ENCODE measurements around the gene SHB. TPM values are rescaled to one million over a fixed set of nuclear protein-coding genes. Genes with fewer than 3 reads are reported as not detected.
A peak's percentile ranks its signal among the peaks of the same experiment; 100 is the strongest.

The SHB gene
- total RNA-seq, 2 donors from 2014 or later, result 25.2 to 29.3 TPM

GRCh38 chr9:37976714-37977477, 92.1 kb downstream of the SHB start:
- Histone ChIP-seq H3K4me1 (peaks cover 31% of the 10 kb centered on the region), H3K36me3 (replicated peaks in 1 of 2; ENCODE audit: insufficient read depth in 1 of 2, low read depth in 2 of 2) (peaks cover 0 to 2% of the 10 kb centered on the region in 2 donors), H3K9me3 (no peaks in the 10 kb centered on the region), H3K27me3 (no peaks in the 10 kb centered on the region), H3K27ac (peak overlapping the region; percentile 2 to 62 (median 54)), H3K4me3 (no peak overlapping the region)
- intact Hi-C loops (cut with DNase I), result no loop called here
- ATAC-seq, result peak; percentile 86
- 43 to 45% methylated on average over 8 of the region's 8 CpGs for WGBS, 2 donors
- TF ChIP-seq POLR2A (IDR thresholded peaks at IDR 0.05) (no peak), CTCF (IDR thresholded peaks at IDR 0.05) (no peak)
- DNase-seq, result peak; percentile 51 to 74 (median 66)

GRCh38 chr9:37975639-37976038, 93.4 kb downstream of the SHB start:
- Histone ChIP-seq H3K27ac (no peak overlapping the region), H3K4me3 (no peak overlapping the region), H3K9me3 (no peaks in the 10 kb centered on the region), H3K36me3 (replicated peaks in 1 of 2; ENCODE audit: insufficient read depth in 1 of 2, low read depth in 2 of 2) (peaks cover 0 to 2% of the 10 kb centered on the region in 2 donors), H3K27me3 (no peaks in the 10 kb centered on the region), H3K4me1 (peaks cover 42% of the 10 kb centered on the region)
- ATAC-seq (no peak), DNase-seq (no peak)
- TF ChIP-seq POLR2A (IDR thresholded peaks at IDR 0.05), result no peak
- no peak for TF ChIP-seq CTCF (IDR thresholded peaks at IDR 0.05)
- intact Hi-C loops (cut with DNase I), result no loop called here
- 97 to 99% methylated on average over 4 of the region's 4 CpGs for WGBS, 2 donors

GRCh38 chr9:37974506-37975173, 94.4 kb downstream of the SHB start:
- Histone ChIP-seq H3K36me3 (replicated peaks in 1 of 2; ENCODE audit: insufficient read depth in 1 of 2, low read depth in 2 of 2) (peaks cover 0 to 2% of the 10 kb centered on the region in 2 donors), H3K9me3 (no peaks in the 10 kb centered on the region), H3K27me3 (no peaks in the 10 kb centered on the region), H3K4me1 (peaks cover 52% of the 10 kb centered on the region), H3K27ac (no peak overlapping the region), H3K4me3 (no peak overlapping the region)
- ATAC-seq (no peak), DNase-seq (peak in 1 of 4 donors; percentile 3)
- 84 to 86% methylated on average over 11 to 18 of the region's 18 CpGs for WGBS, 2 donors
- TF ChIP-seq POLR2A (IDR thresholded peaks at IDR 0.05), result no peak
- TF ChIP-seq CTCF (IDR thresholded peaks at IDR 0.05), result no peak
- intact Hi-C loops (cut with DNase I), result no loop called here

GRCh38 chr9:37972351-37972848, 96.6 kb downstream of the SHB start:
- H3K9me3 ChIP-seq, result no peaks in the 10 kb centered on the region
- 40 to 52% methylated on average over 4 of the region's 4 CpGs for WGBS, 2 donors
- H3K4me1 ChIP-seq, result peaks cover 69% of the 10 kb centered on the region
- intact Hi-C loops (cut with DNase I), result no loop called here
- H3K36me3 ChIP-seq (replicated peaks in 1 of 2; ENCODE audit: insufficient read depth in 1 of 2, low read depth in 2 of 2), result peaks cover 0 to 2% of the 10 kb centered on the region in 2 donors
- DNase-seq (peak in 3 of 4 donors; percentile 32 to 70 (median 46)), ATAC-seq (no peak)
- no peaks in the 10 kb centered on the region for H3K27me3 ChIP-seq
- no peak overlapping the region for H3K4me3 ChIP-seq
- TF ChIP-seq CTCF (IDR thresholded peaks at IDR 0.05) (no peak), POLR2A (IDR thresholded peaks at IDR 0.05) (no peak)
- peak overlapping the region in 3 of 4 donors; percentile 32 to 96 (median 94) for H3K27ac ChIP-seq

Measured in body of pancreas (tissue), 4 donors.